H1 (cell line): ENCODE data around the gene BBS1. TPM values are rescaled to one million over a fixed set of nuclear protein-coding genes. Genes with fewer than 3 reads are reported as not detected.

ENCODE experiments used
- SP1 ChIP-seq: IDR thresholded peaks from 2 replicates; pipeline ENCODE4 v1.6.1; 2011; ENCODE audit warnings: low read depth, low read length
- TEAD4 ChIP-seq: IDR thresholded peaks from 2 replicates; pipeline ENCODE4 v1.6.1; 2012; ENCODE audit warnings: low read depth, low read length, inconsistent platforms, mixed read lengths
- polyA plus RNA-seq, 7 experiments: library from polyadenylated mRNA; depleted of rRNA in 3 of 7; stranded (reverse) in 5 of 7; unstranded in 2 of 7; fragments of >200 nt in 5 of 7; fragments of 200-250 nt in 2 of 7; gene quantifications; 1 replicate in 5 of 7; 2 replicates in 1 of 7; 4 replicates in 1 of 7; pipeline versions ENCODE4 v1.2.1 to v1.2.3, GENCODE V29; 2011 to 2013; ENCODE audit warnings: missing spikeins in 2 of 7, mixed read lengths in 2 of 7
- total RNA-seq: library from RNA; stranded (reverse); fragmentation: NEBNext Ultra II Directional; extraction: Animal tissue kit (Norgen Biotek cat#: 25700); gene quantifications from 2 replicates; pipeline ENCODE4 v1.2.1, GENCODE V29; 2021
- TF ChIP-seq, protein P1 (sequence below): fragments of 300-600 bp; sonication (generic); IDR thresholded peaks from 2 replicates; pipeline ENCODE4 v1.7.1; 2012; ENCODE audit warnings: low read length, moderate library complexity, mild to moderate bottlenecking, inconsistent platforms; ENCODE audit not compliant: insufficient replicate concordance

Gene BBS1
- total and polyA plus RNA-seq, 2 of the 8 experiments (the other 6 are each of a cell fraction or from before 2014, with no cell fraction given) = 19.1 to 19.5 TPM

DNA sequence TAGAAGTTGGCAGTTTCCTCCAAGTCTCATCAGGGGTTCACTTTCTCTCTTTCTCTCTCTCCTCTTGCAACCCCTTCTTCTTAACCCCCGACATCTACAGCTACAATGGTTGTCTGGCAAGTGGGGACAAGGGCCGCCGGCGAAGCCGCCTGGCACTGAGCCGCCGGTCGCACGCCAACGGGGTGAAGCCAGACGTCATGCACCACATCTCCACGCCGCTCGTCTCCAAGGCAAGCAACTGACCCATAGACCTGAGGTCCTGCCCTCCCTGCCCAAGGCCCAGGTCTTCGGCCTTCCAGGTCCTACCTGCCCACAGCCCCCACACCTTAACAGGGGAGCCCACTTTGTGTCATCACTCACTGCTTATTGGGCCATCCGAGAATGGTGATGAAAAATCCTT, 39.3 kb upstream of the BBS1 start (continued):
- TF ChIP-seq, protein P1, sequence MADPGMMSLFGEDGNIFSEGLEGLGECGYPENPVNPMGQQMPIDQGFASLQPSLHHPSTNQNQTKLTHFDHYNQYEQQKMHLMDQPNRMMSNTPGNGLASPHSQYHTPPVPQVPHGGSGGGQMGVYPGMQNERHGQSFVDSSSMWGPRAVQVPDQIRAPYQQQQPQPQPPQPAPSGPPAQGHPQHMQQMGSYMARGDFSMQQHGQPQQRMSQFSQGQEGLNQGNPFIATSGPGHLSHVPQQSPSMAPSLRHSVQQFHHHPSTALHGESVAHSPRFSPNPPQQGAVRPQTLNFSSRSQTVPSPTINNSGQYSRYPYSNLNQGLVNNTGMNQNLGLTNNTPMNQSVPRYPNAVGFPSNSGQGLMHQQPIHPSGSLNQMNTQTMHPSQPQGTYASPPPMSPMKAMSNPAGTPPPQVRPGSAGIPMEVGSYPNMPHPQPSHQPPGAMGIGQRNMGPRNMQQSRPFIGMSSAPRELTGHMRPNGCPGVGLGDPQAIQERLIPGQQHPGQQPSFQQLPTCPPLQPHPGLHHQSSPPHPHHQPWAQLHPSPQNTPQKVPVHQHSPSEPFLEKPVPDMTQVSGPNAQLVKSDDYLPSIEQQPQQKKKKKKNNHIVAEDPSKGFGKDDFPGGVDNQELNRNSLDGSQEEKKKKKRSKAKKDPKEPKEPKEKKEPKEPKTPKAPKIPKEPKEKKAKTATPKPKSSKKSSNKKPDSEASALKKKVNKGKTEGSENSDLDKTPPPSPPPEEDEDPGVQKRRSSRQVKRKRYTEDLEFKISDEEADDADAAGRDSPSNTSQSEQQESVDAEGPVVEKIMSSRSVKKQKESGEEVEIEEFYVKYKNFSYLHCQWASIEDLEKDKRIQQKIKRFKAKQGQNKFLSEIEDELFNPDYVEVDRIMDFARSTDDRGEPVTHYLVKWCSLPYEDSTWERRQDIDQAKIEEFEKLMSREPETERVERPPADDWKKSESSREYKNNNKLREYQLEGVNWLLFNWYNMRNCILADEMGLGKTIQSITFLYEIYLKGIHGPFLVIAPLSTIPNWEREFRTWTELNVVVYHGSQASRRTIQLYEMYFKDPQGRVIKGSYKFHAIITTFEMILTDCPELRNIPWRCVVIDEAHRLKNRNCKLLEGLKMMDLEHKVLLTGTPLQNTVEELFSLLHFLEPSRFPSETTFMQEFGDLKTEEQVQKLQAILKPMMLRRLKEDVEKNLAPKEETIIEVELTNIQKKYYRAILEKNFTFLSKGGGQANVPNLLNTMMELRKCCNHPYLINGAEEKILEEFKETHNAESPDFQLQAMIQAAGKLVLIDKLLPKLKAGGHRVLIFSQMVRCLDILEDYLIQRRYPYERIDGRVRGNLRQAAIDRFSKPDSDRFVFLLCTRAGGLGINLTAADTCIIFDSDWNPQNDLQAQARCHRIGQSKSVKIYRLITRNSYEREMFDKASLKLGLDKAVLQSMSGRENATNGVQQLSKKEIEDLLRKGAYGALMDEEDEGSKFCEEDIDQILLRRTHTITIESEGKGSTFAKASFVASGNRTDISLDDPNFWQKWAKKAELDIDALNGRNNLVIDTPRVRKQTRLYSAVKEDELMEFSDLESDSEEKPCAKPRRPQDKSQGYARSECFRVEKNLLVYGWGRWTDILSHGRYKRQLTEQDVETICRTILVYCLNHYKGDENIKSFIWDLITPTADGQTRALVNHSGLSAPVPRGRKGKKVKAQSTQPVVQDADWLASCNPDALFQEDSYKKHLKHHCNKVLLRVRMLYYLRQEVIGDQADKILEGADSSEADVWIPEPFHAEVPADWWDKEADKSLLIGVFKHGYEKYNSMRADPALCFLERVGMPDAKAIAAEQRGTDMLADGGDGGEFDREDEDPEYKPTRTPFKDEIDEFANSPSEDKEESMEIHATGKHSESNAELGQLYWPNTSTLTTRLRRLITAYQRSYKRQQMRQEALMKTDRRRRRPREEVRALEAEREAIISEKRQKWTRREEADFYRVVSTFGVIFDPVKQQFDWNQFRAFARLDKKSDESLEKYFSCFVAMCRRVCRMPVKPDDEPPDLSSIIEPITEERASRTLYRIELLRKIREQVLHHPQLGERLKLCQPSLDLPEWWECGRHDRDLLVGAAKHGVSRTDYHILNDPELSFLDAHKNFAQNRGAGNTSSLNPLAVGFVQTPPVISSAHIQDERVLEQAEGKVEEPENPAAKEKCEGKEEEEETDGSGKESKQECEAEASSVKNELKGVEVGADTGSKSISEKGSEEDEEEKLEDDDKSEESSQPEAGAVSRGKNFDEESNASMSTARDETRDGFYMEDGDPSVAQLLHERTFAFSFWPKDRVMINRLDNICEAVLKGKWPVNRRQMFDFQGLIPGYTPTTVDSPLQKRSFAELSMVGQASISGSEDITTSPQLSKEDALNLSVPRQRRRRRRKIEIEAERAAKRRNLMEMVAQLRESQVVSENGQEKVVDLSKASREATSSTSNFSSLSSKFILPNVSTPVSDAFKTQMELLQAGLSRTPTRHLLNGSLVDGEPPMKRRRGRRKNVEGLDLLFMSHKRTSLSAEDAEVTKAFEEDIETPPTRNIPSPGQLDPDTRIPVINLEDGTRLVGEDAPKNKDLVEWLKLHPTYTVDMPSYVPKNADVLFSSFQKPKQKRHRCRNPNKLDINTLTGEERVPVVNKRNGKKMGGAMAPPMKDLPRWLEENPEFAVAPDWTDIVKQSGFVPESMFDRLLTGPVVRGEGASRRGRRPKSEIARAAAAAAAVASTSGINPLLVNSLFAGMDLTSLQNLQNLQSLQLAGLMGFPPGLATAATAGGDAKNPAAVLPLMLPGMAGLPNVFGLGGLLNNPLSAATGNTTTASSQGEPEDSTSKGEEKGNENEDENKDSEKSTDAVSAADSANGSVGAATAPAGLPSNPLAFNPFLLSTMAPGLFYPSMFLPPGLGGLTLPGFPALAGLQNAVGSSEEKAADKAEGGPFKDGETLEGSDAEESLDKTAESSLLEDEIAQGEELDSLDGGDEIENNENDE = no peak
- TF ChIP-seq TEAD4 (no peak), SP1 (no peak)
